Measurements from ENCODE around the gene PLXDC2.

- TF ChIP-seq CTCF (IDR thresholded peaks at IDR 0.05; ENCODE audit: low read depth, low read length, poor library complexity, severe bottlenecking), result no peak
- no peak for TF ChIP-seq EZH2phosphoT487 (IDR thresholded peaks at IDR 0.05; ENCODE audit: borderline replicate concordance, low read length)
These were observed 191.2 kb downstream of the PLXDC2 start for GRCh38 chr10:20007426-20007825.
